ENCODE results near the gene ARNT2. TPM values are rescaled to one million over a fixed set of nuclear protein-coding genes. Genes with fewer than 3 reads are reported as not detected.

ARNT2 gene
- total and polyA plus RNA-seq, 2 experiments from 2014 or later: 4.6 to 11.6 TPM

GRCh38 chr15:80569656-80570055 lies 165.5 kb downstream of the ARNT2 start (continued):
- no peak for TF ChIP-seq REST (IDR thresholded peaks at IDR 0.05; ENCODE audit: unreplicated experiment)
- TF ChIP-seq CTCF (conservative IDR thresholded peaks at IDR 0.05; ENCODE audit: low read depth in 2 of 2): no peak
- TF ChIP-seq ZNF114 (CRISPR knock-in tag; IDR thresholded peaks at IDR 0.05): no peak
- no peak for TF ChIP-seq ZNF331 (CRISPR knock-in tag; IDR thresholded peaks at IDR 0.05; ENCODE audit: low read depth)
- TF ChIP-seq EZH2phosphoT487 (IDR thresholded peaks at IDR 0.05; ENCODE audit: unreplicated experiment): no peak
- no peak for TF ChIP-seq ETS1 (IDR thresholded peaks at IDR 0.05)

GRCh38 chr15:80570553-80570952 lies 166.4 kb downstream of the ARNT2 start:
- Histone ChIP-seq H3K36me3 (ENCODE audit: insufficient read depth) (no peaks in the 10 kb centered on the region), H3K4me3 (no peak overlapping the region), H3K9me2 (ENCODE audit: insufficient read depth) (no peaks in the 10 kb centered on the region), H2AFZ (no peak overlapping the region), H3K4me1 (ENCODE audit: insufficient read depth) (peaks cover 6% of the 10 kb centered on the region), H3F3A (replicated peaks; ENCODE audit: low read depth) (no peaks in the 10 kb centered on the region), H4K20me1 (replicated peaks; ENCODE audit: insufficient read depth) (no peaks in the 10 kb centered on the region), H3K27ac (ENCODE audit: low read depth) (no peak overlapping the region), H3K79me2 (replicated peaks; ENCODE audit: insufficient read depth) (no peaks in the 10 kb centered on the region), H3K27me3 (ENCODE audit: insufficient read depth) (no peaks in the 10 kb centered on the region), H3K4me2 (no peak overlapping the region)
- Mint-ChIP-seq H3K36me3 (ENCODE audit: low read depth) (peaks cover 4% of the 10 kb centered on the region; the same call in 1 of the 3 replicates), H3K27me3 (ENCODE audit: insufficient read depth, low read depth, poor library complexity) (peaks cover 9% of the 10 kb centered on the region), H3K27ac (no peak overlapping the region), H3K4me3 (no peak overlapping the region), H3K9me3 (no peaks in the 10 kb centered on the region), H3K4me1 (peaks cover 30% of the 10 kb centered on the region)
- TF ChIP-seq REST (IDR thresholded peaks at IDR 0.05; ENCODE audit: unreplicated experiment): no peak
- TF ChIP-seq ETS1 (IDR thresholded peaks at IDR 0.05): no peak
- TF ChIP-seq EZH2 (IDR thresholded peaks at IDR 0.05; ENCODE audit: low read depth, unreplicated experiment): no peak
- ATAC-seq (no peak), DNase-seq (ENCODE audit: low spot score) (no peak)
